Testis (tissue), 2 donors: Measurements from ENCODE around the gene SLC26A6.

Source experiments
- POLR2A ChIP-seq: fragments of 450-650 bp; IDR thresholded peaks from one replicate; pipeline ENCODE4 v1.6.1; 2017; ENCODE audit warnings: antibody characterized with exemption, mild to moderate bottlenecking, moderate library complexity
- TF ChIP-seq, protein P1 (sequence below), 3 experiments: fragments of 450-650 bp in 2 of 3; fragments of 200-600 bp in 1 of 3; sonication (generic) in 1 of 3; IDR thresholded peaks; one replicate each; pipeline ENCODE4 v1.5.1; 2016 to 2019; ENCODE audit warnings: antibody characterized with exemption in 3 of 3, mild to moderate bottlenecking in 2 of 3, moderate library complexity in 1 of 3

GRCh38 chr3:48684054-48684349 lies 48.7 kb upstream of the SLC26A6 start:
- TF ChIP-seq, protein P1, sequence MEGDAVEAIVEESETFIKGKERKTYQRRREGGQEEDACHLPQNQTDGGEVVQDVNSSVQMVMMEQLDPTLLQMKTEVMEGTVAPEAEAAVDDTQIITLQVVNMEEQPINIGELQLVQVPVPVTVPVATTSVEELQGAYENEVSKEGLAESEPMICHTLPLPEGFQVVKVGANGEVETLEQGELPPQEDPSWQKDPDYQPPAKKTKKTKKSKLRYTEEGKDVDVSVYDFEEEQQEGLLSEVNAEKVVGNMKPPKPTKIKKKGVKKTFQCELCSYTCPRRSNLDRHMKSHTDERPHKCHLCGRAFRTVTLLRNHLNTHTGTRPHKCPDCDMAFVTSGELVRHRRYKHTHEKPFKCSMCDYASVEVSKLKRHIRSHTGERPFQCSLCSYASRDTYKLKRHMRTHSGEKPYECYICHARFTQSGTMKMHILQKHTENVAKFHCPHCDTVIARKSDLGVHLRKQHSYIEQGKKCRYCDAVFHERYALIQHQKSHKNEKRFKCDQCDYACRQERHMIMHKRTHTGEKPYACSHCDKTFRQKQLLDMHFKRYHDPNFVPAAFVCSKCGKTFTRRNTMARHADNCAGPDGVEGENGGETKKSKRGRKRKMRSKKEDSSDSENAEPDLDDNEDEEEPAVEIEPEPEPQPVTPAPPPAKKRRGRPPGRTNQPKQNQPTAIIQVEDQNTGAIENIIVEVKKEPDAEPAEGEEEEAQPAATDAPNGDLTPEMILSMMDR (IDR thresholded peaks at IDR 0.05), result no peak
- TF ChIP-seq POLR2A, result no peak
